H1 (cell line): Measurements from ENCODE around the gene NCAPG. TPM values are rescaled to one million over a fixed set of nuclear protein-coding genes. Genes with fewer than 3 reads are reported as not detected.
A peak's percentile ranks its signal among the peaks of the same experiment; 100 is the strongest.

ENCODE experiments used
- CBX5 ChIP-seq: fragments of 300-800, 300-1000 bp; sonication (generic); IDR thresholded peaks from 2 replicates; pipeline ENCODE4 v1.7.1; 2016; ENCODE audit warnings: antibody characterized with exemption, low read length, low read depth
- CEBPB ChIP-seq: IDR thresholded peaks from 2 replicates; pipeline ENCODE4 v1.6.1; 2012; ENCODE audit warnings: low read depth, low read length
- CHD2 ChIP-seq: IDR thresholded peaks from 2 replicates; pipeline ENCODE4 v1.6.1; 2012; ENCODE audit warnings: low read length, improper control_type of control experiment
- KDM5A ChIP-seq: fragments of 200-600 bp; IDR thresholded peaks from 2 replicates; pipeline ENCODE4 v1.7.1; 2012; ENCODE audit warnings: mild to moderate bottlenecking, low read length, inconsistent platforms, mixed read lengths
- NRF1 ChIP-seq: IDR thresholded peaks from 2 replicates; pipeline ENCODE4 v1.6.1; 2011; ENCODE audit warnings: mild to moderate bottlenecking, low read depth, low read length, improper control_type of control experiment
- PHF8 ChIP-seq: fragments of 200-600 bp; sonication (generic); conservative IDR thresholded peaks from 2 replicates; pipeline ENCODE4 v1.7.1; 2012; ENCODE audit warnings: low read depth, mild to moderate bottlenecking, inconsistent platforms, low read length, moderate library complexity
- POLR2AphosphoS5 ChIP-seq: IDR thresholded peaks from 2 replicates; pipeline ENCODE4 v1.6.1; 2011; ENCODE audit warnings: low read depth, low read length
- POU5F1 ChIP-seq: IDR thresholded peaks from 2 replicates; pipeline ENCODE4 v1.6.1; 2011; ENCODE audit warnings: low read depth, mild to moderate bottlenecking, low read length, moderate library complexity
- RFX5 ChIP-seq: IDR thresholded peaks from 2 replicates; pipeline ENCODE4 v1.6.1; 2011; ENCODE audit warnings: low read depth, low read length, improper control_type of control experiment, borderline replicate concordance
- RXRA ChIP-seq: IDR thresholded peaks from 2 replicates; pipeline ENCODE4 v1.6.1; 2011; ENCODE audit warnings: low read depth, mild to moderate bottlenecking, low read length, moderate library complexity; ENCODE audit not compliant: insufficient read depth
- SIX5 ChIP-seq: IDR thresholded peaks from 2 replicates; pipeline ENCODE4 v1.6.1; 2011; ENCODE audit warnings: mild to moderate bottlenecking, low read depth, low read length
- SP4 ChIP-seq: IDR thresholded peaks from 2 replicates; pipeline ENCODE4 v1.6.1; 2012; ENCODE audit warnings: low read length, inconsistent platforms
- SUZ12 ChIP-seq: fragments of 200-600 bp; sonication (generic); IDR thresholded peaks from 2 replicates; pipeline ENCODE4 v1.6.1; 2012; ENCODE audit warnings: mild to moderate bottlenecking, inconsistent platforms, low read length, moderate library complexity, mixed read lengths
- TCF12 ChIP-seq: IDR thresholded peaks from 2 replicates; pipeline ENCODE4 v1.6.1; 2011; ENCODE audit warnings: low read depth, mild to moderate bottlenecking, low read length
- TEAD4 ChIP-seq: IDR thresholded peaks from 2 replicates; pipeline ENCODE4 v1.6.1; 2012; ENCODE audit warnings: low read depth, low read length, inconsistent platforms, mixed read lengths
- ZNF274 ChIP-seq: IDR thresholded peaks from 2 replicates; pipeline ENCODE4 v1.7.0; 2012; ENCODE audit warnings: low read length, borderline replicate concordance; ENCODE audit errors: extremely low read depth
- polyA plus RNA-seq, 7 experiments: library from polyadenylated mRNA; depleted of rRNA in 3 of 7; stranded (reverse) in 5 of 7; unstranded in 2 of 7; fragments of >200 nt in 5 of 7; fragments of 200-250 nt in 2 of 7; gene quantifications; 1 replicate in 5 of 7; 2 replicates in 1 of 7; 4 replicates in 1 of 7; pipeline versions ENCODE4 v1.2.1 to v1.2.3, GENCODE V29; 2011 to 2013; ENCODE audit warnings: missing spikeins in 2 of 7, mixed read lengths in 2 of 7
- total RNA-seq: library from RNA; stranded (reverse); fragmentation: NEBNext Ultra II Directional; extraction: Animal tissue kit (Norgen Biotek cat#: 25700); gene quantifications from 2 replicates; pipeline ENCODE4 v1.2.1, GENCODE V29; 2021
- TF ChIP-seq, protein P1 (sequence below), 3 experiments: IDR thresholded peaks; 1 replicate in 2 of 3; 2 replicates in 1 of 3; pipeline versions ENCODE4 v1.5.1 to v1.6.1; 2011; ENCODE audit warnings: low read length in 3 of 3, mild to moderate bottlenecking in 3 of 3, inconsistent platforms in 2 of 3, low read depth in 1 of 3, moderate library complexity in 1 of 3; ENCODE audit not compliant: insufficient read depth in 1 of 3; ENCODE audit errors: control extremely low read depth in 1 of 3
- TF ChIP-seq, protein P2 (sequence below): IDR thresholded peaks from 2 replicates; pipeline ENCODE4 v1.6.1; 2012; ENCODE audit warnings: low read length, inconsistent platforms
- TF ChIP-seq, protein P3 (sequence below): IDR thresholded peaks from 2 replicates; pipeline ENCODE4 v1.6.1; 2012; ENCODE audit warnings: inconsistent platforms

Gene NCAPG
- total and polyA plus RNA-seq, 2 of the 8 experiments (the other 6 are each of a cell fraction or from before 2014, with no cell fraction given) = 12.9 to 52.3 TPM

- TF ChIP-seq TEAD4 = no peak
- TF ChIP-seq CBX5 = no peak
- TF ChIP-seq NRF1 = peak; percentile 31; the same call in 1 of the 2 replicates
- TF ChIP-seq POU5F1 = no peak
- no peak for TF ChIP-seq TCF12
- TF ChIP-seq PHF8 = peak; percentile 94
- peak; percentile 100 for TF ChIP-seq CHD2
- TF ChIP-seq POLR2AphosphoS5 = peak; percentile 99
- no peak for TF ChIP-seq CEBPB
- no peak for TF ChIP-seq RXRA
- TF ChIP-seq, protein P1, sequence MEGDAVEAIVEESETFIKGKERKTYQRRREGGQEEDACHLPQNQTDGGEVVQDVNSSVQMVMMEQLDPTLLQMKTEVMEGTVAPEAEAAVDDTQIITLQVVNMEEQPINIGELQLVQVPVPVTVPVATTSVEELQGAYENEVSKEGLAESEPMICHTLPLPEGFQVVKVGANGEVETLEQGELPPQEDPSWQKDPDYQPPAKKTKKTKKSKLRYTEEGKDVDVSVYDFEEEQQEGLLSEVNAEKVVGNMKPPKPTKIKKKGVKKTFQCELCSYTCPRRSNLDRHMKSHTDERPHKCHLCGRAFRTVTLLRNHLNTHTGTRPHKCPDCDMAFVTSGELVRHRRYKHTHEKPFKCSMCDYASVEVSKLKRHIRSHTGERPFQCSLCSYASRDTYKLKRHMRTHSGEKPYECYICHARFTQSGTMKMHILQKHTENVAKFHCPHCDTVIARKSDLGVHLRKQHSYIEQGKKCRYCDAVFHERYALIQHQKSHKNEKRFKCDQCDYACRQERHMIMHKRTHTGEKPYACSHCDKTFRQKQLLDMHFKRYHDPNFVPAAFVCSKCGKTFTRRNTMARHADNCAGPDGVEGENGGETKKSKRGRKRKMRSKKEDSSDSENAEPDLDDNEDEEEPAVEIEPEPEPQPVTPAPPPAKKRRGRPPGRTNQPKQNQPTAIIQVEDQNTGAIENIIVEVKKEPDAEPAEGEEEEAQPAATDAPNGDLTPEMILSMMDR (IDR thresholded peaks at IDR 0.05; ENCODE audit: control extremely low read depth in 1 of 3, insufficient read depth in 1 of 3, low read depth in 1 of 3, low read length in 3 of 3) = no peak
- no peak for TF ChIP-seq KDM5A
- no peak for TF ChIP-seq RFX5
- TF ChIP-seq, protein P2, sequence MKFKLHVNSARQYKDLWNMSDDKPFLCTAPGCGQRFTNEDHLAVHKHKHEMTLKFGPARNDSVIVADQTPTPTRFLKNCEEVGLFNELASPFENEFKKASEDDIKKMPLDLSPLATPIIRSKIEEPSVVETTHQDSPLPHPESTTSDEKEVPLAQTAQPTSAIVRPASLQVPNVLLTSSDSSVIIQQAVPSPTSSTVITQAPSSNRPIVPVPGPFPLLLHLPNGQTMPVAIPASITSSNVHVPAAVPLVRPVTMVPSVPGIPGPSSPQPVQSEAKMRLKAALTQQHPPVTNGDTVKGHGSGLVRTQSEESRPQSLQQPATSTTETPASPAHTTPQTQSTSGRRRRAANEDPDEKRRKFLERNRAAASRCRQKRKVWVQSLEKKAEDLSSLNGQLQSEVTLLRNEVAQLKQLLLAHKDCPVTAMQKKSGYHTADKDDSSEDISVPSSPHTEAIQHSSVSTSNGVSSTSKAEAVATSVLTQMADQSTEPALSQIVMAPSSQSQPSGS = peak; percentile 84
- TF ChIP-seq, protein P3, sequence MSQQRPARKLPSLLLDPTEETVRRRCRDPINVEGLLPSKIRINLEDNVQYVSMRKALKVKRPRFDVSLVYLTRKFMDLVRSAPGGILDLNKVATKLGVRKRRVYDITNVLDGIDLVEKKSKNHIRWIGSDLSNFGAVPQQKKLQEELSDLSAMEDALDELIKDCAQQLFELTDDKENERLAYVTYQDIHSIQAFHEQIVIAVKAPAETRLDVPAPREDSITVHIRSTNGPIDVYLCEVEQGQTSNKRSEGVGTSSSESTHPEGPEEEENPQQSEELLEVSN = peak; percentile 99
- TF ChIP-seq ZNF274 = no peak
- TF ChIP-seq SP4 = 0 out of 2 replicates have a peak, but pooled peaks have one; percentile 25
- no peak for TF ChIP-seq SIX5
- no peak for TF ChIP-seq SUZ12
These were observed at the start of gene NCAPG, which contains the start of gene DCAF16 (continued) for GRCh38 chr4:17810260-17811077.
